Mesodermal cell (in vitro differentiated cells): Measurements from ENCODE around the gene PRTN3. TPM values are rescaled to one million over a fixed set of nuclear protein-coding genes. Genes with fewer than 3 reads are reported as not detected.

Source experiments
- H3K27ac ChIP-seq: 2 replicates; pipeline ENCODE4 v1.7.0; 2013; ENCODE audit warnings: mild to moderate bottlenecking, low read depth, low read length, moderate library complexity; ENCODE audit not compliant: severe bottlenecking
- H3K36me3 ChIP-seq: 2 replicates; pipeline ENCODE4 v1.7.1; 2013; ENCODE audit warnings: mild to moderate bottlenecking, low read length, moderate library complexity; ENCODE audit not compliant: control insufficient read depth, insufficient read depth
- H3K4me1 ChIP-seq: one replicate; pipeline ENCODE4 v1.7.1; 2013; ENCODE audit warnings: mild to moderate bottlenecking, low read length; ENCODE audit not compliant: insufficient read depth, control insufficient read depth, poor library complexity, severe bottlenecking
- H3K4me3 ChIP-seq: 2 replicates; pipeline ENCODE4 v1.7.0; 2013; ENCODE audit warnings: low read length, control low read depth, mild to moderate bottlenecking; ENCODE audit not compliant: insufficient read depth, poor library complexity, severe bottlenecking; ENCODE audit errors: extremely low read depth
- H3K9me3 ChIP-seq: 2 replicates; pipeline ENCODE4 v1.7.1; 2013; ENCODE audit warnings: mild to moderate bottlenecking, low read length, moderate library complexity; ENCODE audit not compliant: control insufficient read depth
- WGBS, 2 experiments: methylation state at CpG; one replicate each; pipeline ENCODE4 v1.1.5; 2013; ENCODE audit warnings: missing lambda C conversion rate in 2 of 2; ENCODE audit not compliant: insufficient coverage in 2 of 2; 5-methylcytosine and 5-hydroxymethylcytosine counted together
- polyA plus RNA-seq, 2 experiments: library from polyadenylated mRNA; stranded (reverse); fragments of 50-300 nt; gene quantifications; one replicate each; pipeline ENCODE4 v1.2.3, GENCODE V29; 2013

PRTN3 gene
- not detected for polyA plus RNA-seq (2013, experiment 1 of 2)
- 0.40 TPM for polyA plus RNA-seq (2013, experiment 2 of 2)

GRCh38 chr19:840519-841206 lies at the start of gene PRTN3:
Gene PRTN3, plus strand, starts transcription at chr19:840999. Its CDS starts 10 bp downstream, at chr19:841009.
- Histone ChIP-seq H3K27ac (no peak within 1 kb of the TSS), H3K4me3 (no peak within 1 kb of the TSS), H3K36me3 (no peaks in the 10 kb centered on the region), H3K4me1 (peaks cover 4% of the 10 kb centered on the region), H3K9me3 (no peaks in the 10 kb centered on the region)
- WGBS, 2 experiments, result 83% methylated on average over 20 to 21 of the region's 24 CpGs

- Histone ChIP-seq H3K36me3 (no peaks in the 10 kb centered on the region), H3K27ac (no peak overlapping the region), H3K4me3 (no peak overlapping the region), H3K9me3 (no peaks in the 10 kb centered on the region), H3K4me1 (peaks cover 31% of the 10 kb centered on the region)
- 94% methylated on average over 24 to 25 of the region's 26 CpGs for WGBS, 2 experiments
Observed at GRCh38 chr19:791007-791566, 49.7 kb upstream of the PRTN3 start.

GRCh38 chr19:791567-792305 lies 49.1 kb upstream of the PRTN3 start:
- H3K4me1 ChIP-seq, result peaks cover 31% of the 10 kb centered on the region
- whole genome bisulfite sequencing, 2 experiments, result 79 to 81% methylated on average over 4 to 6 of the region's 8 CpGs

GRCh38 chr19:792306-792885 lies 48.4 kb upstream of the PRTN3 start:
- H3K27ac ChIP-seq, result no peak overlapping the region
- no peak overlapping the region for H3K4me3 ChIP-seq
- no peaks in the 10 kb centered on the region for H3K9me3 ChIP-seq
- peaks cover 31% of the 10 kb centered on the region for H3K4me1 ChIP-seq
- H3K36me3 ChIP-seq, result no peaks in the 10 kb centered on the region
- 86% methylated on average over 10 to 11 of the region's 16 CpGs for WGBS, 2 experiments

More at GRCh38 chr19:791567-792305, 49.1 kb upstream of the PRTN3 start:
- Histone ChIP-seq H3K4me3 (no peak overlapping the region), H3K36me3 (no peaks in the 10 kb centered on the region), H3K27ac (no peak overlapping the region), H3K9me3 (no peaks in the 10 kb centered on the region)

GRCh38 chr19:793806-794205 lies 47.0 kb upstream of the PRTN3 start:
- H3K4me1 ChIP-seq, result peaks cover 26% of the 10 kb centered on the region
- H3K4me3 ChIP-seq, result no peak overlapping the region
- H3K9me3 ChIP-seq, result no peaks in the 10 kb centered on the region
- no peak overlapping the region for H3K27ac ChIP-seq
- H3K36me3 ChIP-seq, result peaks cover 9% of the 10 kb centered on the region
- 97 to 99% methylated on average over 10 to 12 of the region's 12 CpGs for WGBS, 2 experiments

- Histone ChIP-seq H3K36me3 (peaks cover 22% of the 10 kb centered on the region), H3K9me3 (no peaks in the 10 kb centered on the region), H3K4me1 (peaks cover 22% of the 10 kb centered on the region), H3K27ac (no peak overlapping the region), H3K4me3 (no peak overlapping the region)
- 98 to 99% methylated on average over 27 to 28 of the region's 28 CpGs for WGBS, 2 experiments
Observed at GRCh38 chr19:795073-795611, 45.7 kb upstream of the PRTN3 start.

- WGBS, 2 experiments, result 91 to 94% methylated on average over 38 to 39 of the region's 39 CpGs
- no peak overlapping the region for H3K27ac ChIP-seq
- peaks cover 29% of the 10 kb centered on the region for H3K36me3 ChIP-seq
- no peaks in the 10 kb centered on the region for H3K9me3 ChIP-seq
- H3K4me1 ChIP-seq, result peaks cover 30% of the 10 kb centered on the region
- H3K4me3 ChIP-seq, result peak overlapping the region; percentile 38
Observed at GRCh38 chr19:795691-796581, 44.9 kb upstream of the PRTN3 start.

GRCh38 chr19:796692-797527 lies 43.9 kb upstream of the PRTN3 start, which contains the start of gene PTBP1:
Gene PTBP1, plus strand, starts transcription at chr19:797452. Its CDS starts 46 bp downstream, at chr19:797498.
- H3K36me3 ChIP-seq, result peaks cover 39% of the 10 kb centered on the region
- peak within 1 kb of the TSS; percentile 97 for H3K4me3 ChIP-seq
- peak within 1 kb of the TSS; percentile 99 for H3K27ac ChIP-seq
- peaks cover 35% of the 10 kb centered on the region for H3K4me1 ChIP-seq
- 1 to 3% methylated on average over 74 to 78 of the region's 83 CpGs for WGBS, 2 experiments
- no peaks in the 10 kb centered on the region for H3K9me3 ChIP-seq
